Subcutaneous adipose tissue (tissue), 4 donors: ENCODE measurements around the gene RREB1. TPM values are rescaled to one million over a fixed set of nuclear protein-coding genes. Genes with fewer than 3 reads are reported as not detected.

Experiments
- total RNA-seq, 4 donors: library from RNA; depleted of rRNA; stranded (reverse); fragments of >200 nt; gene quantifications; one replicate each; pipeline ENCODE4 v1.1.0, GENCODE V29; 2016
- TF ChIP-seq, protein P1 (sequence below): fragments of 450-650 bp; IDR thresholded peaks from one replicate; pipeline ENCODE4 v1.5.1; 2016; ENCODE audit warnings: low read depth, mild to moderate bottlenecking, control low read depth, antibody characterized with exemption, moderate library complexity

RREB1 gene
- total RNA-seq, 4 donors from 2014 or later, result 33.0 to 61.0 (median 40.5) TPM

- TF ChIP-seq, protein P1, sequence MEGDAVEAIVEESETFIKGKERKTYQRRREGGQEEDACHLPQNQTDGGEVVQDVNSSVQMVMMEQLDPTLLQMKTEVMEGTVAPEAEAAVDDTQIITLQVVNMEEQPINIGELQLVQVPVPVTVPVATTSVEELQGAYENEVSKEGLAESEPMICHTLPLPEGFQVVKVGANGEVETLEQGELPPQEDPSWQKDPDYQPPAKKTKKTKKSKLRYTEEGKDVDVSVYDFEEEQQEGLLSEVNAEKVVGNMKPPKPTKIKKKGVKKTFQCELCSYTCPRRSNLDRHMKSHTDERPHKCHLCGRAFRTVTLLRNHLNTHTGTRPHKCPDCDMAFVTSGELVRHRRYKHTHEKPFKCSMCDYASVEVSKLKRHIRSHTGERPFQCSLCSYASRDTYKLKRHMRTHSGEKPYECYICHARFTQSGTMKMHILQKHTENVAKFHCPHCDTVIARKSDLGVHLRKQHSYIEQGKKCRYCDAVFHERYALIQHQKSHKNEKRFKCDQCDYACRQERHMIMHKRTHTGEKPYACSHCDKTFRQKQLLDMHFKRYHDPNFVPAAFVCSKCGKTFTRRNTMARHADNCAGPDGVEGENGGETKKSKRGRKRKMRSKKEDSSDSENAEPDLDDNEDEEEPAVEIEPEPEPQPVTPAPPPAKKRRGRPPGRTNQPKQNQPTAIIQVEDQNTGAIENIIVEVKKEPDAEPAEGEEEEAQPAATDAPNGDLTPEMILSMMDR, result no peak
These were observed 70.5 kb downstream of the RREB1 start for GRCh38 chr6:7178280-7178679.

DNA sequence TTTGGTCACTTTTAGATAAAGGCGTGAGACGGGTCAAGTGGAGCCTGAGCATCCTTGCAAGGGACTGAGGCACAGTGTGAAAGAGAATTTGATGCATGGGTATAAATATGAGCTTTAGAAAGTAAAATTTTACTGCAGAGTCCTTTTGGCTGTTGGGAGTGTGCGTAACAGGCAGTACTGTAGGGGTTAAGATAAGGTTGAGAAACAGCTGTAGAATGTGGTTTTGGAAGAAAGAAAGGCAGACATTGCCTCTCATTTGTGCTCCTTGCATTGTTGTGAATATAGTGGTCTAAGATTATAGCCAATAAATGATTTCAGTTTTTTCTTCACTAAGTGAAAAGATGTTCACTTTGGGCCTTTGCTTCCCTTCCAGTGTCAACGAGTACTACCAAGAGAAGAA, 73.0 kb downstream of the RREB1 start:
- TF ChIP-seq, protein P1, result no peak

GRCh38 chr6:7183707-7184106, 75.9 kb downstream of the RREB1 start:
- TF ChIP-seq, protein P1, result no peak

DNA sequence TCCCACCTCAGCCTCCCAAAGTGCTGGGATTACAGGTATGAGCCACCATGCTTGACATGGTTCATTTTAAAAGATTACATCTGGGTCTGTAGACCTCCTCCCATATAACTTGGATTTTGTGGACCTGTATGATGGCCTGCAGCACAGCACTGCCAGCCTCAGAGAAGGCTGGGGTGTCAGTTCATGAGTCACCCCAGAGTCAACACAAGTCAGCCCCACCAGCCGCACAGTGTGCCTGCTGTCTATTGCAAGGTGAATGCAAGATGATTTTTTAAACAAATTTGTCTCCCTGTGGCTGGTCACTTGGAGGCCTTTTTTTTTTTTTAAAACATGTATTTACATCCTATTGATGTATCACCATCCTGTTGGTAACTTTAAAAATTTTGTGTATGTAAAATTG, 76.7 kb downstream of the RREB1 start:
- TF ChIP-seq, protein P1, result no peak

GRCh38 chr6:7185561-7185960, 77.8 kb downstream of the RREB1 start:
- TF ChIP-seq, protein P1, result no peak

- TF ChIP-seq, protein P1, result no peak
These were observed 80.7 kb downstream of the RREB1 start for GRCh38 chr6:7188492-7188891.

DNA sequence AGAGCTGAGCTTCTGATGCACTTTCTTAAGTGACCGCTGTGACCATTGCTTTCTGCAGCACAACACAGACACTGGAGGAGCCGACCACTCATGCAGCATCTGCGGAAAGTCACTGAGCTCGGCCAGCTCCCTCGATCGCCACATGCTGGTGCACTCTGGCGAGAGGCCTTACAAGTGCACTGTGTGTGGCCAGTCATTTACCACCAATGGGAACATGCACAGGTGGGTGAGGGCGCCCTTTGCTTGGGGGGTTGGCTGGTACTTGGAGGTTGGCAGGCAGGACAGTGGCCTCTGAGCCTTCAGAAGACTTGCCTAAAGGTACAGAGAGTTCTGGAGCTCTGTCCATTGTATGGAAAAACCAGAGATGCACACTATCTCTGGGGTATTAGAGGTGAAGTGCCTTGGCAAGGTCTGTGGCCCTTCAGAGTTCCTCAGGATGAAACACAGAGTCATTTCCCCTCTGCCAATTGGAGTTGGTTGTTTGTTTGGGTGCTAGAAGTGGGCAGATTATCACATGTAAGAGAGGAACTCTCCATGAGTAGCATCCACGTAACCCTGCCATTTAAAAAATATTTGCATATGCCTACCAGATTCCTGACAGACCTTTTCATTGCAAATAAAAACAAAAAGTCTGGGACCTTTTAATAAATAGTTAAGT, 81.5 kb downstream of the RREB1 start:
- TF ChIP-seq, protein P1, result no peak
